Measurements from ENCODE around the gene RBPMS2.

GRCh38 chr15:64753480-64754185 is 21.8 kb downstream of the RBPMS2 start:
- TF ChIP-seq CTCF (IDR thresholded peaks at IDR 0.05; ENCODE audit: poor library complexity, severe bottlenecking): no peak
- TF ChIP-seq EZH2 (IDR thresholded peaks at IDR 0.05; ENCODE audit: borderline replicate concordance, insufficient read depth, low read length, poor library complexity, severe bottlenecking): no peak
- no peak for TF ChIP-seq REST (IDR thresholded peaks at IDR 0.05; ENCODE audit: borderline replicate concordance)
- no peak for TF ChIP-seq SMC3 (conservative IDR thresholded peaks at IDR 0.05; ENCODE audit: poor library complexity)
- no peak for TF ChIP-seq EP300 (conservative IDR thresholded peaks at IDR 0.05; ENCODE audit: poor library complexity, severe bottlenecking)
- TF ChIP-seq MXI1 (conservative IDR thresholded peaks at IDR 0.05; ENCODE audit: poor library complexity, severe bottlenecking): no peak
